Measurements from ENCODE around the gene KANK2.
"Not testable (repeated sequence)": the region's sequence is repeated elsewhere in the genome, so short reads cannot be mapped to it uniquely, and the experiment has no call there.

KANK2 gene

GRCh38 chr19:11195681-11196080 lies 1.7 kb downstream of the KANK2 start:
- DNase-seq: no peak

GRCh38 chr19:11194656-11195558 lies 2.4 kb downstream of the KANK2 start:
- DNase-seq: no peak

GRCh38 chr19:11194173-11194572 lies 3.2 kb downstream of the KANK2 start:
- no peak for DNase-seq

GRCh38 chr19:11192957-11193939 lies 4.1 kb downstream of the KANK2 start:
- DNase-seq: no peak

- DNase-seq: no peak
Observed at GRCh38 chr19:11191934-11192333, 5.4 kb downstream of the KANK2 start.

GRCh38 chr19:11191273-11191755 lies 6.0 kb downstream of the KANK2 start:
- no peak for DNase-seq

GRCh38 chr19:11190501-11190900 lies 6.8 kb downstream of the KANK2 start:
- no peak for DNase-seq

- DNase-seq: no peak
Observed at GRCh38 chr19:11187441-11187840, 9.9 kb downstream of the KANK2 start.

GRCh38 chr19:11182994-11183393 lies 14.4 kb downstream of the KANK2 start:
- DNase-seq: no peak

- DNase-seq: no peak
Observed at GRCh38 chr19:11181488-11181887, 15.9 kb downstream of the KANK2 start.

GRCh38 chr19:11180975-11181374 lies 16.4 kb downstream of the KANK2 start:
- DNase-seq: not testable (repeated sequence)

GRCh38 chr19:11180346-11180745 lies 17.0 kb downstream of the KANK2 start:
- no peak for DNase-seq

- no peak for DNase-seq
Observed at GRCh38 chr19:11179716-11180297, 17.5 kb downstream of the KANK2 start.

- not testable (repeated sequence) for DNase-seq
Observed at GRCh38 chr19:11179145-11179465, 18.2 kb downstream of the KANK2 start.

GRCh38 chr19:11177592-11177991 lies 19.8 kb downstream of the KANK2 start:
- no peak for DNase-seq

GRCh38 chr19:11176466-11177193 lies 20.7 kb downstream of the KANK2 start:
- DNase-seq: no peak

- no peak for DNase-seq
Observed at GRCh38 chr19:11175920-11176319, 21.4 kb downstream of the KANK2 start.

- DNase-seq: no peak
Observed at GRCh38 chr19:11174336-11174735, 23.0 kb downstream of the KANK2 start.

GRCh38 chr19:11173516-11174155 lies 23.7 kb downstream of the KANK2 start:
- DNase-seq: no peak

- no peak for DNase-seq
Observed at GRCh38 chr19:11172576-11172975, 24.8 kb downstream of the KANK2 start.

GRCh38 chr19:11171144-11171543 lies 26.2 kb downstream of the KANK2 start:
- DNase-seq: no peak

Data from central memory CD4-positive, alpha-beta T cell (primary cell).